RKO (cell line): ENCODE data around the gene RPS8.
A peak's percentile ranks its signal among the peaks of the same experiment; 100 is the strongest.
"Not testable (repeated sequence)": the region's sequence is repeated elsewhere in the genome, so short reads cannot be mapped to it uniquely, and the experiment has no call there.

Source experiments
- DNase-seq: peaks from one replicate; pipeline ENCODE4 v3.0.0-alpha.2; 2016; ENCODE audit warnings: low spot score

The RPS8 gene

DNA sequence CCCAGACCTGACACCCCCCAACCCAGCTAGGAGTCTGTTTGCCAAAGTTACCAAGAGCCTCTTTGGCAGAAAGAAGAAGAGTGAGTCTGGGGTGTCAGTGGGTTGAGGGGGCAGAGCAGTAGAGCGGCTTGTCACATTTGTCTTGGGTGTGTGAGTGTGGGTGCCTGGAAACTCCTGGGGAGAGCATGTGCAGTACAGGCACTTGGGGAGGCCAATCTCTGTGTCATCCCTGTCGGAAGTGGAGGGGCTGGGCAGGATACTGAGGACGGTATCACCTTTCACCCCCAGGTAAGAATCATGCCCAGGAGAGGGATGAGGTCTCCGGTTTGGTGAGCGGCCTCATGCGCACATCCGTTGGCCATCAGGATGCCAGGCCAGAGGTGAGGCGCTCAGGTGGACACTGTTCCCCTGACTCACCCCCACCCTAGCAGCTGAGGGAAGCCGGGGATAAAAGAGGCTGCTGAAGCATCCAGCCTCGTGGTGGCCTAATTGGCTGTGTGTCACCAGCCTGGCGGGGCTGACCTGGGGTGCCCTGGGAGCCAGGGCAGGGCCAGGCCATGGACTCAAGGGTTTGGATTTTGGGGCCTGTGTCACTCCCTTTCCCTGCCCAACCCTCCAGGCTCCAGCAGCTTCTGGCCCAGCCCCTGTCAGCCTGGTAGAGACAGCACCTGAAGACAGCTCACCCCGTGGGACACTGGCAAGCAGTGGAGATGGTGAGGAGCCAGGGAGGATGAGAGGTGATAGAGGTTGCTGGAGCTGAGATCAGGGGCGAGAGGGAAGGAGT is 28.2 kb downstream of the RPS8 start:
- DNase-seq, result no peak

DNA sequence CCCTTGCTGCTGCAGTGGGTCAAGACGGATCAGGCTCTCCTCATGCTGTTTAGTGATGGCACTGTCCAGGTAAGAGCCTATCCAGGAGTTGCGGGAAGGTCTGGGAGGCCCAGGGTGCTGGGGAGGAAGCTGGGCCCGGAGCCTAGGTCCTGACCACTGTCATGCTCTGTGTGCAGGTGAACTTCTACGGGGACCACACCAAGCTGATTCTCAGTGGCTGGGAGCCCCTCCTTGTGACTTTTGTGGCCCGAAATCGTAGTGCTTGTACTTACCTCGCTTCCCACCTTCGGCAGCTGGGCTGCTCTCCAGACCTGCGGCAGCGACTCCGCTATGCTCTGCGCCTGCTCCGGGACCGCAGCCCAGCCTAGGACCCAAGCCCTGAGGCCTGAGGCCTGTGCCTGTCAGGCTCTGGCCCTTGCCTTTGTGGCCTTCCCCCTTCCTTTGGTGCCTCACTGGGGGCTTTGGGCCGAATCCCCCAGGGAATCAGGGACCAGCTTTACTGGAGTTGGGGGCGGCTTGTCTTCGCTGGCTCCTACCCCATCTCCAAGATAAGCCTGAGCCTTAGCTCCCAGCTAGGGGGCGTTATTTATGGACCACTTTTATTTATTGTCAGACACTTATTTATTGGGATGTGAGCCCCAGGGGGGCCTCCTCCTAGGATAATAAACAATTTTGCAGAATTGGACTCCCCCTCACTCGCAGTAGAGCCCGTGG is 30.1 kb downstream of the RPS8 start:
- DNase-seq, result no peak

DNA sequence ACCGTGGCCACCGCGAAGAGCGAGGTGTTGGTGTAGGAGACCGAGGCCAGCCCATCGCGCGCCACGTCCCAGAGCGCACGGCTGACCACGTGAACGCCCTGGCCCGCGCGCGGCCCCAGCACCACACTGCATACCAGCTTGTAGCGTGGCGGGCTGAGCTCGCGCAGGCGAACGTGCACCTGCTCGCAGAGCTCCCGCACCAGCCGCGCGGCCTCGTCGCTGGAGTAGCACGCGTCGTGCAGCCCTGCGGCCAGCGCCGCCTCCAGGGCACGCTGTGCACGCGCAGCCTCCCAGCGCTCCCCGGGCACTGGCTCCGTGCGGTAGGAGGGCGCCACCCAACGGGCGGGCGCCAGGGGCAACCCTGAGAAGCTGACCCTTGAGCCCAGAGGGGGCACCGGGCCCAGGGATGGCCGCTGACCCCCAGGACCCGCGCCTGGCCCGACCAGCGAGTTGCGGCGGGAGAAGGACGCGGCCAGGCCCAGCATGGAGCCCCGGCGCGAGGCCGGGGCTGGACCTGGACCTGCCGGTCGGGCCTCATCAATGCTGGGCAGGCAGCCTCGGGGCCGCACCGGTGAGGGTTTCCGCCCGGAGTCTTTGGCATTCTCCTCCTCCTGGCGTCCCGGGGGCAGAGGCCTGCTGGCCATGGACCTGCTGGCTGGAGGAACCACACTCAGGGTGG is 30.8 kb downstream of the RPS8 start:
- no peak for DNase-seq

DNA sequence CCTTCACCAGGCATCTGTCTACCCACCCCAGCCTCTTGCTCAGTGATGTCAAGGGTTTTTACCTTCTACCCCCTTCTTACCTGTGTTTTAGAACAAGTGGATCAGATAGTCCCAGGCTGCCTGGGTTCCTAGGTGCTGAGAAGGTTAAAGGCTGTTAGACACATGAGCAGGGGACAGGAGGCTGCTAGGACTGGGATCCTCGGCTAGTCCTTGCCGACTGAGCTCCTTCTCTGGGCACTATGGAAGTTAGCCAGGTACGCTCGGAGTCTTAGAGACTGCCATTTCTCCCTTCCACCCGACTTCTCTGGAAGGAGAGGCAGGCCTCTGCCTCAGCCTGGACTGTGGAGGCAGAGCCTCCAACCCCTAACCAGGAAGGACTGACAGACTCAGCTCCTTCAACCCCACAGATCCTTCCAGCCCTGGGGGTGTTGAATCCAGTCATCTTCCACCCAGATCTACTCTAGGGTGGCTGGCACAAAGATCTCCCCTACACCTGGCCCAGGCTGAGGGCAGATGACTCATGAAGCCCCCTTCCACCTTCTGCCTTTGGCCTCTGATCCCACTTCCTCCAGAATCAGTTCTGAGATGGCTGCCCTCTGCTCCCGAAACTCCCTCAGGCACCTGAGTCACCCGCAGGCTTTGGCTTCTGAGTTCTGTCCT is 31.5 kb downstream of the RPS8 start, which contains the start of gene DYNLT4:
Gene DYNLT4 (minus strand): TSS at position 648 of the 660 bp plus-strand sequence. CDS start 683 bp downstream, outside the sequence.
- no peak for DNase-seq

DNA sequence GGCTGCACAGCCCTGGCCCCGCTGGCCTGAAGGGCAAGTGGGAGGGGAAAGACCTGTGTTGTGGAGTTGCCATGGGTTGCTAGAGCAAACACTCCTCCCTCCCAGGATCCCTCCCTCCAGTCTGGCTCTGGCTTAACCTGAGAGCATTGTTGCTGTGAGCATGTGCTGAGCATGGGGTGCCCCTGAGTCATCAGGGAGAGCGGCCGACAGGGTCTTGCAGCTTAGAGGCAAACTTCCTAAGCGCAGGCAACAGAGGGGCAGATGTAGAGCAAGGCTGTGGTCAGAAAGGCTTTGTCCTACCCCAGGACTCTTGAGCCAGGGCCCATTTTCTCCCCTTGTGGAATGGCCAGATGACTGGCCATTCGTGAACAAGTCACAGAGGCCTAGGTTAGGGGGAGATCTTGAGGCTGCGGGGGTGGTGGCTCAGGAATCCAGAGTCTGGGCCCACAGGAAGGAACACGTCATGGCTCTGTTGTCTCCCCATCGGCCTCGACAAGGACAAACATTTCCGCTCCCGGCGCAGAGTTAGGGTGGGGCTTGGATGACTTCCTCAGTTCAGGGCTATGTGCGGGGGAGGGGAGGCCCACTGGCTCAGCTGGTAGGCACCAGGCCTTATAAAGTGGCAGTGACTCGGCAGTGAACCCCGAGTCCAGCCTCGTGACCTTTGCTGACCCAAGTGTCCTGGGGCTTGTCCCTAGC is 32.2 kb downstream of the RPS8 start:
- DNase-seq, result peak; percentile 87

- no peak for DNase-seq
Observed at GRCh38 chr1:44808063-44808937, 33.0 kb downstream of the RPS8 start, which contains the start of gene BTBD19. Gene BTBD19, plus strand, starts transcription at chr1:44808523. Its CDS starts 298 bp downstream, at chr1:44808821.

DNA sequence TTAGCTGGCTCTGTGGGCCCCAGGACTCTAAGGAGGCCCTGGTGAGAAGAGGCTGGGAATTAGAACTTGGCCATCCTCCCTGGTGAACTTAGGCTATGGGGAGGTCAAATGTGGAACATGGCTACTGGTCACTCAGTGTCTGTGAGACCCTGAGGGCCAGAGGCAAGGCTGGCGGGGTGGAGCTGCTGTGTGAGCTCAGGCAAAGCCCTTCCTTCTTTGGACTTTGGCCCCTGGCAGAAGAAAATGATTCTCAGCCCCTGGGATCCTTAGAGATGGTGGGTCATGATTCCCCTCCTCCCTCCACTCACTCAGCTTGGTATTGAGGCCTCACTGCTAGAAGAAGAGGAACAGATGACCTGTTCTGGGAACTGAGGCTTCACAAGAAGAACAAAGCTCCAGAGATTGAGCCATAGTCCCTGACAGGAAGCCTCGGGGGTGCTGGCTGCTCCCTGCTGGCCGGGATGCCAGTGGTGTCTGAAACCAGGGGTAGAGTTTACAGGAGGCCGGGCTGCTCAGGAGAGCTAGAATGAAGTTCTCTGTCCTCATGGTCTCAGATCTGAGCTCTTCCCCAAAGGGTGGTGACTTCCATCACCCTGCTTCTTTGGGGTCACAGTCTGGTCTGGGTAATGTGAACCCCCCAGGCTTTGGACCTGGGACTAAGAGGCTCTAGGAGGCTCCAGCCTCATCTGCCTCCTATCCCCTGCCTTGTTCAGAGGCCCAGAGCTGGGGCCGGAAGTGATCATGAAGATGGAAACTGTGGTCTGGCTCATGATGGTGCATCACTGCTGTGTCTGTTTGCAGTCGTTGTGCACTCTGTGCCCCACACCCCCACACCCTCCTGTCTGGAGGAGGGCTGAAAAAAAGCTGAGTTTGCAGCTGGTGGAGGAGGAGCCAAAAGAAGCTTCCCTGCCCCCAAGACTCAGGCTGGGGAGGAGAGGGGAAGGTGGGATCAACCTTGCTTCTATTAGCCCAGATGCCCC is 33.9 kb downstream of the RPS8 start:
- DNase-seq, result no peak

DNA sequence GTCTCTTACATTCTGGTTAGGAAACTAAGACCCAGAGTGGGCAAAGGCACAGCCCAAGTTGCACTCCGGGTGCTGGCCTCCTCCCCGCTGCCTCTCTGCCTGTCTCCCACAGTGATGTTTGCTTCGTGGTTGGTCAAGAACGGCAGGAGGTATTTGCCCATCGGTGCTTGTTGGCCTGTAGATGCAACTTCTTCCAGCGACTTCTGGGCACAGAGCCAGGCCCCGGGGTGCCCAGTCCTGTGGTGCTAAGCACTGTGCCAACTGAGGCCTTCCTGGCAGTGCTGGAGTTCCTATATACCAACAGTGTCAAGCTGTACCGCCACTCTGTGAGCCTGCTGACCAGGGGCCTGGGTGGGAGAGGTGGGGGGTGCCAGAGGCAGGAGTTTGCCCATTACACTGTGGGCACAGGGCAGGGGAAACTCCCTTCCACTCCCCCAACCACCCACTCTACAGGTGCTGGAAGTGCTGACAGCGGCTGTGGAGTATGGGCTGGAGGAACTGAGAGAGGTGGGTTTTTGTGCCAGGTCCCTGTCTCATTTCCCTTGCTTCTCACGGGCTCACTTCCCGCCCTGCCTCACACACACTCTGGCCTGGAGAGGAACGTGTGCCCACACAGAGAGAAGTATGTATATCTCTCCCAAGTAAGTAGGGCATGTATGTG is 34.9 kb downstream of the RPS8 start:
- no peak for DNase-seq

GRCh38 chr1:44810762-44811105 is 35.4 kb downstream of the RPS8 start:
- not testable (repeated sequence) for DNase-seq

DNA sequence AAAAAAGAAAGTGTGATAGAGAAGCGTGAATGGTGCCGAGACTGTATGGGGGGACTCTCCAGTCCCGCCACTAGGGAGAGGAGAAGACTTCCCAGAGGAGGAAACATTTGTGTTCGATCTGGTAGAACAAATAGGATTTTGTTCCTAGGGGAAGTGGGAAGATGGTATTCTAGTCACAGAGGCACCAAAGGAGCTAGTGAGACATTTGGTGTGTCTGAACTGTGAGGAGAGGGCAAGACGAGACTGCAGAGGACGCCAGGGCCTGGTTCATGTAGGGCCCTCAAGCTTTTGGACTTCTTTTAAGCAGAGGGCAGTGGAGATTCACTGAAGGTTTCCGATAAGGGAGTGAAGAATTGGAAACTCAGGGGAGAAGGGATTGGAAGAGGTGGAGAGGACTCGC is 35.9 kb downstream of the RPS8 start:
- no peak for DNase-seq

- no peak for DNase-seq
Observed at GRCh38 chr1:44812822-44813543, 37.6 kb downstream of the RPS8 start.

- DNase-seq, result not testable (repeated sequence)
Observed at GRCh38 chr1:44815926-44816325, 40.6 kb downstream of the RPS8 start.

- DNase-seq, result no peak
Observed at GRCh38 chr1:44817307-44817706, 42.0 kb downstream of the RPS8 start.

DNA sequence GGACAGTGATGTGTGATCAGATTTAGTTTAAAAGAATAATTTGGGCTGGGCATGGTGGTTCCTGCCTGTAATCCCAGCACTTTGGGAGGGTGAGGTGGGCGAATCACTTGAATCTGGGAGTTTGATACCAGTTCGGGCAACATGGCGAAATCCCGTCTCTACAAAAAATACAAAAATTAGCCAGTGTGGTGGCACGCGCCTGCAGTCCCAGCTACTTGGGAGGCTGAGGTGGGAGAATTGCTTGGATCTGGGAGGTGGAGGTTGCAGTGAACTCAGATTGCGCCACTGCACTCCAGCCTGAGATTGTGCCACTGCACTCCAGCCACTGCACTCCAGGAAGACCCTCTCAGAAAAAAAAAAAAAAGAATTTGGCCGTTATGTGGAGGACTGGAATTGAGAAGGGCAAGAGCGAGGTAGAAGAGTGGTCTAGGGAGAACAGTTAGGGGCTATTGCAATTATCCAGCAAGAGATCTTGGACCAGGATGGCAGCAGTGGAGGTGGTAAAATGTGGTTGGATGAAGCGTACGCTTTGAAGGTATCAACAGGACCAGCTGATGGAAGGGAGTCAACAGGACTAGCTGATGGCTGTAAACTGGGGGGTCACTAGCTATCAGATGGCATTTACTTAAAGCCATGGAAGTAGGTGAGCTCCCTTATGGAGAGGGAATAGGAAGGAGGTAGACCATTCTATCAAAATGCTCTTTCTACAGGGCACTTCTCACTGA is 42.6 kb downstream of the RPS8 start:
- DNase-seq, result no peak

GRCh38 chr1:44819196-44819607 is 43.9 kb downstream of the RPS8 start:
- DNase-seq, result no peak

GRCh38 chr1:44819608-44820327 is 44.4 kb downstream of the RPS8 start:
- DNase-seq, result peak; percentile 96
